Stimulated activated CD4-positive, alpha-beta T cell treated with anti-CD3 and anti-CD28 coated beads, Interleukin-12 subunit alpha, Interleukin-12 subunit beta, amount 100 ng/mL, for 48 hours (primary cell): ENCODE results near the gene RPS6KC1.
A peak's percentile ranks its signal among the peaks of the same experiment; 100 is the strongest.
"Not testable (repeated sequence)": the region's sequence is repeated elsewhere in the genome, so short reads cannot be mapped to it uniquely, and the experiment has no call there.

Source experiments
- DNase-seq, 3 donors: peaks; one replicate each; pipeline ENCODE4 v3.0.0-alpha.2; 2020; ENCODE audit warnings: low read depth in 2 of 3, low spot score in 1 of 3

RPS6KC1 gene

GRCh38 chr1:213211201-213211600, 160.2 kb downstream of the RPS6KC1 start:
- no peak for DNase-seq

DNA sequence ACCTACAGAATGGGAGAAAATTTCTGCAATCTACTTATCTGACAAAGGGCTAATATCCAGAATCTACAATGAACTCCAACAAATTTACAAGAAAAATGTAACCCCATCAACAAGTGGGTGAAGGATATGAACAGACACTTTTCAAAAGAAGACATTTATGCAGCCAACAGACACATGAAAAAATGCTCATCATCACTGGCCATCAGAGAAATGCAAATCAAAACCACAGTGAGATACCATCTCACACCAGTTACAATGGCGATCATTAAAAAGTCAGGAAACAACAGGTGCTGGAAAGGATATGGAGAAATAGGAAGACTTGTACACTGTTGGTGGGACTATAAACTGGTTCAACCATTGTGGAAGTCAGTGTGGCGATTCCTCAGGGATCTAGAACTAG, 168.0 kb downstream of the RPS6KC1 start:
- DNase-seq = not testable (repeated sequence)

GRCh38 chr1:213221209-213221608, 170.2 kb downstream of the RPS6KC1 start:
- no peak for DNase-seq

DNA sequence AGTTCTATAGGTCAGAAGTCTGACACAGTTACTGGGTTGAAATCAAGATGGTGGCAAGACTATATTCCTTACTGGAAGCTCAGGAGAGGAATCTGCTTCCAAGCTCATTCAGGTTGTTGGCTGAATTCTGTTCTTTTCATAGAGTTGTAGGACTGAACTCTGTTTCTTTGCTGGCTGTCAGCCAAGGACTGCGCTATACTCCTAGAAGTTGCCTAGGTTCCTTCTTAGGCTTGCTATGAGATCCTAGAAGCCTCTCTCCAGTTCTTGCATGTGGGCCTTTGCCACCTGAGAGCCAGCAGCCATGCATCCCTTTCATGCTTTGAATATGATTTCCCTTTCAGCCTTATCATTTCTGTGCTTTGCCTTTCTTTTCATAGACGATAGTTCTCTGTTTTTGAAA, 176.4 kb downstream of the RPS6KC1 start:
- DNase-seq = no peak

DNA sequence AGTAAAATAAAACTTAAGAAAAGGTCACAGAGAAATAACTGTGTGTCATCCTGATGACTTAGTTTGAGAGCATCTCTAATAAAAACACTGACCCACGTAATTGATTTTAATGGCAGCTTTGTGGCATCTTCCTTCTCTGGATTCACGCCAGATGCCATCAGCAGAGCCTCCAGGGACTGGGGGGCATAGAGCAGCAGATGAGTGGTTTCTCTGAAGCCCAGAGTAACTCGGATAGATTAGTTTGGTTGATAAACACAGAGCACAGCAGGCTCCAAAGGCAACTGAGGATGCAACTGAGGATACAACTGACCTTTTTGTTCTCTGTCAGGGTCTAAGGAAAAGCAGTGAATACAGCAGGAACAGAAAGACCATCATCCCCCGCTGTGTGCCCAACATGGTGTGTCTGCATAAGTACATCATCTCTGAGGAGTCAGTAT, 180.8 kb downstream of the RPS6KC1 start:
- DNase-seq = no peak

DNA sequence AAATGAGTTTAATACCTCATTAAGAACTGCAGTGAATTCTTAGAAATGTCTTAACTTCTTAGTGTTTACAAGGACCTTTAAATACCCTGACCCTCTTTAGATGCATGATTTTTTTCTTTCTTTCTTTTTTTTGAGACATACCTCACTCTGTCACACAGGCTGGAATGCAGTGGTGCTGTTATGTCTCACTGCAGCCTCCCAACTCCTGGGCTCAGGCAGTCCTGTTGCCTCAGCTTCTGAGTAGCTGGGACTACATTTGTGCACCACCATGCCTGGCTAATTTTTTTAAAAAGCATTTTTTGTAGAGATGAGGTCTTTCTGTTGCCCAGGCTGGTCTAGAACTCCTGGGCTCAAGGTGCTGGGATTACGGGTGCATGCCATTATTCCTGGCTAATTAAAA, 191.8 kb downstream of the RPS6KC1 start:
- DNase-seq = no peak

- peak in 2 of 3 donors; percentile 1 to 27 for DNase-seq
Observed at GRCh38 chr1:213244664-213245091, 193.6 kb downstream of the RPS6KC1 start.

GRCh38 chr1:213245260-213245910, 194.3 kb downstream of the RPS6KC1 start:
- DNase-seq = no peak

DNA sequence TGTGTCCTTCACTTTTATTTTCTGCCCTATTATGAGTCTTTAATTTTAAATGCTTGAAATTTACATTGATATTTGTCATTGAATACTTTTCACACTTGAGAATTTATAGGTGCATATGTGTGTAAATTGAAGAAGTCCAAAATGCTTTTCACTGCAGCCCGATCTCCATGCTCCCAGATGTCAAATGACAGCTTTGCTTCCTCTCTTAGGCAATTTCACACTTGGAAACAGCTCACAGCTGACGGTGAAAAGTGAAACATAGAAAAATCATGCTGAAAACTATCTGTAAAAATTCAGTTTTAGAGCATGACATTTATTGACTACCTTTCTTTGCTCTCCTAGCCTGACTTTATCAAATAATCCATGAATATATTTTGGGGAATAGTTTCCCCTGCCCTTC, 196.0 kb downstream of the RPS6KC1 start:
- no peak for DNase-seq

- no peak for DNase-seq
Observed at GRCh38 chr1:213249395-213249794, 198.4 kb downstream of the RPS6KC1 start.

DNA sequence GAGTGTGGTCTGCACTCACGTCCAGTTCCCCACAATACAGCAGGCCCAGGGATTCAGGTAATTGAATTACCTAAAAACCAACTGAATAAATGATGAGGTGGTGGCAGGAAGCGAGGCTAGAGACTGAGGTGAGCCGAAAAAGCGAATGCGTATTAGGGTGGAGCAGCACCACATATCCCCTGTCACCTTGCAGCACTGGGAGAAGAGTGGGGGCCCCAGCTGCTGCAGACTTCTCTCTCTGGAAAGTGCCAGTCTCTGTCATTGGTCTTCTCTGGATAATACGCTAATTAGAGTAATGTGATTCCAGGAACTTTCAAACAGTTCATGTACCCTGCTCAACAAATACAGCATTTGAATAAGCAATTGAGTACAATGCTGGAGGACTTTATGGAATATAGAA, 199.0 kb downstream of the RPS6KC1 start:
- DNase-seq = no peak

- DNase-seq = no peak
Observed at GRCh38 chr1:213250446-213250845, 199.4 kb downstream of the RPS6KC1 start.

GRCh38 chr1:213251972-213252371, 200.9 kb downstream of the RPS6KC1 start:
- no peak for DNase-seq

DNA sequence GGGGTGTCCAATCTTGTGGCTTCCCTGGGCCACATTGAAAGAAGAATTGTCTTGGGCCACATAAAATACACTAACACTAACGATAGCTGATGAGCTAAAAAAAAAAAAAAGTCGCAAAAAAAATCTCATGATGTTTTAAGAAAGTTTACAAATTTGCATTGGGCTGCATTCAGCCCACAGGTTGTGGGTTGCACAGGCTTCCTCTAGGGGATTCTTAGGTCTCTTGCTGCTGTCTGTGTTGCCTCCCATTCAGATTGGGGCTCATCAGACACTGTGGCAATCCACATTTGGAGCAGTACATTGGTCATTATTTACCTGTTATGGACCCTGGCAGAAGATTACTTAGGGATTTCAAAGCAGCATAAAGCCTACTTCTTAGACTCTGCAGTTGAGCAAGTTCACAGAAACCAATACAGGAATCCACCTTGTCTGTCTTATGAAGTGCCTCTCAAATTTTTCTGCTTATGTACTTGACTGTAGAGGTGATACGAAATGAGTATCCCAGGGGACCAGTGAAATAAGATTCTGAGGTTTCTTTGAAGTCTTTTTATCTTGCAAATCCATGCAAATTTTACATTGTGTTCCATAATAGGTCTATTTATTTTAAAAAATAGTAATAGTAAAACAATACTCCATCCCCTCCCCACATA, 205.5 kb downstream of the RPS6KC1 start:
- DNase-seq = no peak

GRCh38 chr1:213260311-213261075, 209.5 kb downstream of the RPS6KC1 start:
- no peak for DNase-seq

- DNase-seq = no peak
Observed at GRCh38 chr1:213264531-213264930, 213.5 kb downstream of the RPS6KC1 start.

- DNase-seq = no peak
Observed at GRCh38 chr1:213266983-213267772, 216.1 kb downstream of the RPS6KC1 start.

GRCh38 chr1:213268221-213268620, 217.2 kb downstream of the RPS6KC1 start:
- DNase-seq = no peak

DNA sequence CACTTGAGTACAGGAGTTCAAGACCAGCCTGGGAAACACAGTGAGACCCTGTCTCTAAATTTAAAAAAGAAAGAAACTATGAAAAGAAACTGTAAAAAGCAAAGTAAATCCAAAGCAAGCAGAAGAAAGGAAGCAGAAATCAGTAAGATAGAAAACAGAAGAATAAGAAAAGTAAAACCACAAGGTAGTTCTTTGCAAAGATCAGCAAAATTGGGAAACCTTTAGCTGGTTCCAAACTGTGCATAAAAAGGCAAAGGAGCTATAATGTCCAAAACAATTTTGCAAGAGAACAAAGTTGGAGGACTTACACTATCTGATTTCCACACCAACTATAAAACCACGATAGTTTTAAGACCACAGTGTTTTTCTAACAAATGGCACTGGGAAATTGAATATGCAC, 218.8 kb downstream of the RPS6KC1 start:
- no peak for DNase-seq

DNA sequence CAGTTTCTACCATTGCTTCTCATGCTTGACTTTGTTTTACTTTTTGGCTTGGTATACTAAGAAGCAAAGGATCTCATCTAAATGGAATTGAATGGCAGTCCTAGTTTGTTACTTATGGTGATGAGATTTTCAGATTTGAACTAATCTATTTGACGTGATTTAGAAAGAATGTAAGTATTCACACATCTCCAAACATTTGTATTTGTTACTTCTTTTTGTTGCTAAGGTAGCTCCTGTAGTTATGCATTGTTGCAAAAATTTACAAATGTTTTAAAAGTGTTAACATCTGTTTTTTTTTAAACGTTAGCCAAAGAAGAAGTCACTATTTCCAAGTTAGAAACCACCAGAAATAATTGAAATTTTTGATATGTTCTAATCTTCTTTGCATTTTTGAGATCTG, 222.5 kb downstream of the RPS6KC1 start:
- DNase-seq = no peak

DNA sequence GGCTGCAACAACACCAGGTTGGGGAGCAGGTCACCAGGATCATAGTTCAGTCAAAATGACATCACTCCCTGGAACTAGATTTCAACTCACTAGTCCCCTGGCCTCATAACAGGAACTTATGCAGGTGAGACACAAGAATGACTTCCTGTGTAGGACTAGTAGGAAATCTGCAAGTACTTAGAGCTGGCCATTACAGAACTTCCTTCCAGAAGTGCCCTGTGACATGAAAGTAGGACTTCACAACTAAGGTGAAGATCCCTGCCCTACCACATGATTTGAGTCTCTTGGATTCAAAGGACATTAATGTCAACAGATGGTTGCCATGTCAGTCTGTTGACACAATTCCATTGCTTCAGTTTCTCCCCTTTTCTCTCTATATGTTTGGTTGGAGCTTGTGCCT, 223.1 kb downstream of the RPS6KC1 start:
- DNase-seq = no peak
